Measurements from ENCODE around the gene INPP5E.

Gene INPP5E

DNA sequence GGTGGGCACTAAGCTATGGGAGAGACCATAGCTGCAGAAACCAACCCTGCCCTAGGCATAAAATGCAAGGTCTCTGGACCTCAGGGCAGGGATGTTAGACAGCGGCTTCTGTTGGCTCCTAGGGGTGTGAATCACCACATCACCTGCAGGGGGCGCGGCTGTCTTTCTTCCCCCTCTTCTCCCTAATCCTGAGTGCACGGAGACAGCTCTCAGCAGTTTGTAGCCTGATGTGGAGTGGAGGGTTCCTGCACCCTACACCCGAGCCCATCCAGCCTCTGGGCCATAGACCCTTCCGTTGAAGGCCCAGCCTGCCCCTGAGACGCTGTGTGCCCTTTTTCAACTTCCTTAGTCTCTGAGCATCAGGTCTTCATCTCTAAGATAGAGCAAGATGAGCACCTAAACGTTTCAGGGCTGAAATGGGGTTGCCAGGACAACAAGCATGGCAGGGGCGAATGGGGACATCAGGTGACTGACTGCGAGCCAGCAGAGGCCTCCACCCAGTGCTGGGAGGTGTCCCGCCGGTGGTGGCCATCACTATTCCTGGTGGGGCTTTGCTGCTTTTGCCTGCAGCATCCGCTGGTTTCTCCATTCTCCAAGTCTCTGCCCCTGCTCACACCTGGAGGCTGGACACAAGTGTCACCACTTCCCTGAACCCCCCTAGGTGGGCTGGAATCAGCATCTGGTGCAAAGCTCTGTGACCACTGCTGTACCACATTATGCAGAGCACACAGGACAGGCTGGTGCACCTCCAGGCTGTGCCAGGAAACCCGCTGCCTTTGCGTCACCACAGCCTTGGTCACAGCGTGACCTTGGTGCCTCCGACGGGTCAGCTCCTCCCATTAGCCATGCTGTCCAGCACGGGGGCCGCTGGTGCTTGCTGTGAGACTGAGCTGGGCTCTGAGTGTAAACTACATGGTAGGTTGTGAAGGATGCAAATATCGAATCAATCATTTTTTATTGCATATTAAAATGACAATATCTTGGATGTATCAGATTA is 45.7 kb upstream of the INPP5E start:
- TF ChIP-seq, protein P1, sequence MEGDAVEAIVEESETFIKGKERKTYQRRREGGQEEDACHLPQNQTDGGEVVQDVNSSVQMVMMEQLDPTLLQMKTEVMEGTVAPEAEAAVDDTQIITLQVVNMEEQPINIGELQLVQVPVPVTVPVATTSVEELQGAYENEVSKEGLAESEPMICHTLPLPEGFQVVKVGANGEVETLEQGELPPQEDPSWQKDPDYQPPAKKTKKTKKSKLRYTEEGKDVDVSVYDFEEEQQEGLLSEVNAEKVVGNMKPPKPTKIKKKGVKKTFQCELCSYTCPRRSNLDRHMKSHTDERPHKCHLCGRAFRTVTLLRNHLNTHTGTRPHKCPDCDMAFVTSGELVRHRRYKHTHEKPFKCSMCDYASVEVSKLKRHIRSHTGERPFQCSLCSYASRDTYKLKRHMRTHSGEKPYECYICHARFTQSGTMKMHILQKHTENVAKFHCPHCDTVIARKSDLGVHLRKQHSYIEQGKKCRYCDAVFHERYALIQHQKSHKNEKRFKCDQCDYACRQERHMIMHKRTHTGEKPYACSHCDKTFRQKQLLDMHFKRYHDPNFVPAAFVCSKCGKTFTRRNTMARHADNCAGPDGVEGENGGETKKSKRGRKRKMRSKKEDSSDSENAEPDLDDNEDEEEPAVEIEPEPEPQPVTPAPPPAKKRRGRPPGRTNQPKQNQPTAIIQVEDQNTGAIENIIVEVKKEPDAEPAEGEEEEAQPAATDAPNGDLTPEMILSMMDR (IDR thresholded peaks at IDR 0.05; ENCODE audit: borderline replicate concordance, insufficient read depth, low read depth, low read length): peak; percentile 87

DNA sequence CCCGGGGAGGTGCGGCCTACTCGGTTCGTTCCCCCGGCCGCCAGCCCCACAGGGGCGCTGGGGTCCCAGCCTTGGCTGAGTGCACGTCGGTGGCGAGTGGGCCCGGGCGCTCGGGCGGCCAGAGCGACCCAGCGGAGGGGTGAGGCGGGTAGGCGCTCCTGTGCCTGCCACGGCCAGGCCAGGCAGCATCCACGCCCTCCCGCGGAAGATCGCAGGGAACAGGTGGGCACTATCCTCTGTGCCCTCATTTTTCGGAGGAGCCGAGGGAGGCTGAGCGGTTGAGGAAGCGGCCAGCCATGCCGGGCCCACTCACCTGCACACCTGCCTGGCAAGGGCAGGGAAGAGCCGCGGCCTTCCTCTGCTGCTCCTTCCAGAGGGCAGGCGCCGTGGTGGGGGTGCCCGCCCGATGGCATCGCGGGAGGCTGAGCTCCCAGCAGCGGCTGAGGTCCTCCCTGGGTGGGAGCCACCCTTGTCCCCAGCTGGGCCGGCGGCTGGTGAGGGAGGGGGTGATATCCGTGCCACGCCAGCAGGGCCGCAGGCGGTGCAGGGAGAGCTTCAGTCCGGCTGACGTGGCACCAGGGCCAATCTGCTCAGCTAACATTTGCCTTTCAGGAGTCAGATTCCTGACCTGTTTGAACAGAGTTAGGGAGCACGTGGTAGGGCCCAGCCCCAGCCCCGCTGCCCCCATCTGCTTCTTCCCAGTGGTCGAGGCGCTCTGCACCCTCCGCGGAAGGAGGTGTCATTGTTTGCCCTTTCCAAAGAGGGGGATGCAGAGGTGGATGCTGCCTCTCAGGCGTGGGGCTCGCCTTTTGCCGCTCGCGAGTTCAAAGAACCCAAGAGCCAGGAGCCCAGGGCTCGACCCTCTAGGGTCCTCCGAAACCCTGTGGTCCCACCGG is 44.8 kb upstream of the INPP5E start:
- peak overlapping the region; percentile 60 for H3K4me3 ChIP-seq (ENCODE audit: low read depth, low read length)
- TF ChIP-seq, protein P1 (IDR thresholded peaks at IDR 0.05; ENCODE audit: borderline replicate concordance, insufficient read depth, low read depth, low read length): no peak

More for the DNA sequence above, 45.7 kb upstream of the INPP5E start:
- no peak overlapping the region for H3K4me3 ChIP-seq (ENCODE audit: low read depth, low read length)

DNA sequence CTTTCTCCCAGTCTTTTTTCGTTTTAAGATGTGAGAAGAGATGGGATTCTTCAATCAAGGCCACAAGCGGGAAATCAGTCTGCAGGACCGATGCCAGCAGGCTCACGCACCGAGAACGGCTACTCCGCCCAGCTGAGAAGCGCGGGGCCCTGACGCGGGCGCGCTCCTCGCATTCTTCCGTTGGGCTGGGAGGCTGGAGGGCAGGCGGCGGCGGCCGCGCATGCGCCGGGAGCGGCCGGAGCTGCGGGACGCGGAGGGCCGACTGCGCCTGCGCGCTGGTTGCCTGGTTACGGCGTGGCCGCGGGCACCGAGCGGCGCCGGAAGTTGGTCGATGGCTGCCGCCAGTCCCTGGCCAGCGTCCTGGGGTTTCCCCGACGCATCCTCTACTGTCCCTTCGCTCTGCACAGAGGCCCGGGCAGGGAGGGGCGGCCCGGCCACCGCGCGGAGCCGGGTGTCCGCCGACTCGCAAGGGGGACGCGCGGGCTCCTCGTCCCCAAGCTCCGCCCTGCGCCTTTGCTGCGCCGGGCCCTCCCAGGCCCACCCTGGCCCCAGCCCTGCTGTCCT is 44.0 kb upstream of the INPP5E start:
- TF ChIP-seq, protein P1 (IDR thresholded peaks at IDR 0.05; ENCODE audit: borderline replicate concordance, insufficient read depth, low read depth, low read length): no peak
- H3K4me3 ChIP-seq (ENCODE audit: low read depth, low read length): peak overlapping the region; percentile 60

DNA sequence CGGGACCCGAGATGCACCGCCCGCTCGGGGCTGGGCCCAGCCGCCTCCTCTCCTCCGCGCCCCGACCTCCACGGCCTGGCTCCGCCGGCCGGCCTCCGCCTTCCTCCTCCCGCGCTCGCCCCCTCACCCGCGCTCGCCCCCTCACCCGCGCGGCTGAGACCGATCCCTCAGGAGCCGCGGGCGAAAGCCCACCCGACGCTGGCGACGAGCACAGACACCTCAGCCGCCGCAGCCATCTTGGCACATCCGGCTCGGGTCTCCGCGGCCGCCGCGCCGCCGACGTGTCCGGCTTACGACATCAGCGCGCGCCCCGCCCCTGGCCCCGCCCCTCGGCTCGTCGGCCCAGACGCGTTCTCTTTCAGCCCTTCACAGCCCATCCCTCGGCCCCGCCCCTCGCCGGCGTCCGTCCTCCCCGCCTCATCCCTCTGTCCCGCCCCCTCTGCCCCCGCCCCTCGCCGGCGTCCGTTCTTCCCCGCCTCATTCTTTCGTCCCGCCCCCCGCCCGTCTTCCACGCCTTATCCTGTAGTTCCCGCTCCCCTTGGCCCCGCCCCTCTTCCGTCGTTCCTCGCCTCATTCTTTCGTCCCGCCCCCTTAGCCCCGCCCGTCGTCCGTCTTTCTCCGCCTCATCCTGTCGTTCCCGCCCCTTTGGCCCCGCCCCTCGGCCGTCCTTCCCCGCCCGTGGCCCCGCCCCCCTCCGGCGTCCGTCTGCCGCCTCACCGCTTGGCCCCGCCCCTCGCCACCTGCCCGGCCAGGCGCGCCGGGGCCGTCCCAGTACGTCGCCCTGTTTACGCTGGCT is 43.3 kb upstream of the INPP5E start, which contains the start of gene SEC16A:
Gene SEC16A, minus strand, starts transcription at position 248 of the 796 bp plus-strand sequence. CDS start 5,425 bp downstream, outside the sequence.
- TF ChIP-seq, protein P1 (IDR thresholded peaks at IDR 0.05; ENCODE audit: borderline replicate concordance, insufficient read depth, low read depth, low read length): no peak
- H3K4me3 ChIP-seq (ENCODE audit: low read depth, low read length): peak within 1 kb of the TSS; percentile 89

DNA sequence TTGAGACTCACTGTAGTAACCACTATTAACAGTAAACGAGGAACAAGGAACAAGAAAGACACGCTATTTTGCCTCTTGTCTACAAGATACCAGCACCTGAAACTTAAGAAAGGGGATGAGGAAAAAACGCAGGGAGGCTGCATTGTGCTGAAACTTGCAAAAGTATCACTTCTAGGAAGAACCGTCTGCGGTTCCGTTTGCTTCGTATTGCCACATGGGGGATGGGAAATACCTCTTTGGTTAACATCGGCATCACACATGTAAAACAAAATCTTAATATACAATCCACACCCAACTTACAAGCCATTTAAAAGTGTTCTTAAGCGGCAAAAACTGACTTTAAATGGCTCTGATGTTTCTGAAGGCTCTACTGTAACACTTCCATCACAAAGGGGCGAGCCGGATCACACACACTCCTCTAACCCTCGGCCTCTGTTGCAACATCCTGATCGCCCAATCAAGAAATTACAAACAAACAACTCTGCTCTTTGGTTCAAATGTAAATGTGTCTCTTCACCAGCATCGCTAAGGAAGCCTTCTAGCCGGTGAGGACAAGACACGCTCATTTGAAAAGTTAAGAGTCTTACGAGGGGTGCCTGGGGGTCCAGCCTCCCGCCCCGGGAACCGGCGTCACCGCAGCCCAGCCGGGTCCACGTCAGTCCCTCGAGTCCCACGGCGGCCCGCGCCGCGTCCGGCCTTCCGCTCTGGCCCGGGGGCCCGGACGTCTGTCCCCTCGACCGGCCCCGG is 42.6 kb upstream of the INPP5E start:
- TF ChIP-seq, protein P1 (IDR thresholded peaks at IDR 0.05; ENCODE audit: borderline replicate concordance, insufficient read depth, low read depth, low read length): no peak
- peak overlapping the region; percentile 89 for H3K4me3 ChIP-seq (ENCODE audit: low read depth, low read length)

All from GM12875 (cell line).